Measurements from ENCODE around the gene DLGAP1.

- TF ChIP-seq BATF2 (CRISPR knock-in tag; IDR thresholded peaks at IDR 0.05) (no peak), TP53 (CRISPR knock-in tag; conservative IDR thresholded peaks at IDR 0.05) (no peak), ELF1 (CRISPR knock-in tag; IDR thresholded peaks at IDR 0.05) (no peak), TRAFD1 (CRISPR knock-in tag; IDR thresholded peaks at IDR 0.05; ENCODE audit: borderline replicate concordance) (no peak), POLR2AphosphoS2 (IDR thresholded peaks at IDR 0.05; ENCODE audit: low read depth, low read length) (no peak)
These were observed 734.9 kb downstream of the DLGAP1 start for GRCh38 chr18:3720159-3720558.

Measured in HepG2 (cell line).